IPS-18a (cell line): ENCODE results near the gene TMEM121.
"Not testable (repeated sequence)": the region's sequence is repeated elsewhere in the genome, so short reads cannot be mapped to it uniquely, and the experiment has no call there.

Experiments used
- H3K27ac ChIP-seq: one replicate; pipeline ENCODE4 v1.5.1; 2013; ENCODE audit warnings: low read length
- H3K27me3 ChIP-seq: one replicate; pipeline ENCODE4 v1.6.1; 2013; ENCODE audit warnings: mild to moderate bottlenecking, low read length; ENCODE audit not compliant: control insufficient read depth, insufficient read depth
- H3K36me3 ChIP-seq: one replicate; pipeline ENCODE4 v1.6.1; 2013; ENCODE audit warnings: low read depth, low read length; ENCODE audit not compliant: control insufficient read depth
- H3K4me1 ChIP-seq: one replicate; pipeline ENCODE4 v1.6.1; 2013; ENCODE audit warnings: low read depth, low read length; ENCODE audit not compliant: control insufficient read depth
- H3K4me3 ChIP-seq: one replicate; pipeline ENCODE4 v1.5.1; 2013; ENCODE audit warnings: low read length
- H3K9ac ChIP-seq: one replicate; pipeline ENCODE4 v1.6.1; 2013; ENCODE audit warnings: mild to moderate bottlenecking, low read length, moderate library complexity
- H3K9me3 ChIP-seq: one replicate; pipeline ENCODE4 v1.6.1; 2013; ENCODE audit warnings: low read depth, low read length; ENCODE audit not compliant: control insufficient read depth

TMEM121 gene

DNA sequence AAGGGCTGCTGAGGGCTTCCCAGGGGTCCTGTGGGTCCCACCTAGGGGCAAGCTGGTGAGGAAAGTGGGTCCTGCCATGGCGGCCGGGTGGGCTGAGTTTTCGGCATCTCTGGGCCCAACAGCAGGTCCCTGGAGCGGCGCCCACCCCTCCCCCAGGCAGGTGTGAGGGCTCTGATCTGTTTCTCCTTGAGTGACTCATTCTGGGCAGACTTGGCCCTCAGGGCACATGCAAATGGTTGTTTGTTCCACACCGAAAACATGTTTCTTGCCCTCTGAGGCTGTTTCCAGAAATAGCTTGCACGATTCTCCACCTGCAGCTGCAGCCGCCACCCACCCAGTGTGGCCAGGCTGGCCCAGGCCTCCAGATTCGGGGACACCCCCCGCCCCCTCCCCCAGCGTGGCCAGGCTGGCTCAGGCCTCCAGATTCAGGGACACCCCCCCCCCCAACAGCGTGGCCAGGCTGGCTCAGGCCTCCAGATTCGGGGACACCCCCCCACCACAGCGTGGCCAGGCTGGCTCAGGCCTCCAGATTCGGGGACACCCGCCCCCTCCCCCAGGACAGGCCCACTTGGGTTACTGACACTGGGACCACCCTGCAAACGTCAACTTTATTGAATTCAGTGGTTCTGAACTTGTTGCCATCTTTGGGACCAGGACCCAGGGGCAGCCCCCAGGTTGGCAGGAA is 48.8 kb downstream of the TMEM121 start:
- H3K27me3 ChIP-seq, H3K9ac ChIP-seq, H3K36me3 ChIP-seq, H3K4me3 ChIP-seq, H3K27ac ChIP-seq, H3K4me1 ChIP-seq: not testable (repeated sequence)
- peaks cover 31% of the 10 kb centered on the region for H3K9me3 ChIP-seq

GRCh38 chr14:105576525-105577088 is 50.2 kb downstream of the TMEM121 start:
- no peaks in the 10 kb centered on the region for H3K4me1 ChIP-seq
- H3K36me3 ChIP-seq, result no peaks in the 10 kb centered on the region
- H3K27ac ChIP-seq, result no peak overlapping the region
- no peak overlapping the region for H3K9ac ChIP-seq
- no peak overlapping the region for H3K4me3 ChIP-seq
- H3K9me3 ChIP-seq, result peaks cover 35% of the 10 kb centered on the region
- H3K27me3 ChIP-seq, result no peaks in the 10 kb centered on the region

DNA sequence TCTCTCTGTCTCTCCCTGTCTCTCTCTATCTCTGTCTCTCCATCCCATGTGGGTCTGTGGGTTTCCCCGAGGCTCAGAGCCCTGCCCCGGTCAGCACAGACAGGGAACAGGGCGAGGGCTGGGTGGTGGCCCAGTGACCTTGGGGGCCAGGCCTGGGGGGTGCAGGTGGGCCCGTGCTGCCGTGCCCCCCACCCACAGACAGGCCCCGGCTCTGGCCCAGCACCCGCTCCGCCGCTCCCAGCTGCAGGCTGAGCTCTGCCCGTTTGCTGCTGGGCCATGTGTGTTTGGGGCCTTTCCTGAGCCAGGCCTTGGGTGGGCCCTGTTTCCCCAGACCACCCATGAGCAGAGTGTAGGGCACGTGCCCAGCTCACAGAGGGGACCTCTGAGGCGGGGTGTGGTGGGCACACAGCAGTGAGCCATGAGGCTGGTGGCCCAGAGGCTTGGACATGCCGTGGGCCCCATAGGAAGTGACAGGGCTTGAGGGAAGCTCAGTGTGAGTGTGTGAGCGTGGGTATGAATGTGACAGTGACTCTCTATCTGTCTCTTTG is 51.0 kb downstream of the TMEM121 start:
- no peaks in the 10 kb centered on the region for H3K4me1 ChIP-seq
- no peak overlapping the region for H3K27ac ChIP-seq
- no peaks in the 10 kb centered on the region for H3K36me3 ChIP-seq
- no peaks in the 10 kb centered on the region for H3K27me3 ChIP-seq
- H3K4me3 ChIP-seq, result no peak overlapping the region
- no peak overlapping the region for H3K9ac ChIP-seq
- peaks cover 35% of the 10 kb centered on the region for H3K9me3 ChIP-seq

DNA sequence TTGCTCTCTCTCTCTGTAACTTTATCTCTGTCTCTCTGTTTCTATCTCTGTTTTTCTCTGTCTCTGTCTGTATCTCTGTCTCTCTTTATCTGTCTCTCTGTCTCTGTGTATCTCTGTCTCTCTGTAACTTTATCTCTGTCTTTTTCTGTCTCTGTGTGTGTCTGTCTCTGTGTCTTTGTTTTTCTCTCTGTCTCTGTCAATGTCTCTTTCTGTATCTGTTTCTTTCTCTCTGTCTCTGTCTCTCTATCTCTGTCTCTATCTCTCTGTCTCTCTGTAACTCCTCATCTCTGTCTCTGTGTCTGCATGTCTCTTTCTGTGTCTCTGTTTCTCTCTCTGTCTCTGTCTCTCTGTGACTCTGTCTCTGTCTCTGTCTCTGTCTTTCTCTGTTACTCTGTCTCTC is 51.7 kb downstream of the TMEM121 start:
- Histone ChIP-seq H3K4me1 (no peaks in the 10 kb centered on the region), H3K36me3 (no peaks in the 10 kb centered on the region), H3K27me3 (no peaks in the 10 kb centered on the region), H3K9ac (no peak overlapping the region), H3K4me3 (no peak overlapping the region), H3K27ac (no peak overlapping the region), H3K9me3 (peaks cover 40% of the 10 kb centered on the region)

- H3K9me3 ChIP-seq, result peaks cover 35% of the 10 kb centered on the region
- not testable (repeated sequence) for H3K4me1 ChIP-seq, H3K36me3 ChIP-seq, H3K27me3 ChIP-seq, H3K9ac ChIP-seq, H3K4me3 ChIP-seq, H3K27ac ChIP-seq
Observed at GRCh38 chr14:105579221-105579620, 52.8 kb downstream of the TMEM121 start.
